Activated CD4-positive, alpha-beta memory T cell treated with anti-CD3 and anti-CD28 coated beads for 36 hours (primary cell): ENCODE results near the gene LETMD1. TPM values are rescaled to one million over a fixed set of nuclear protein-coding genes. Genes with fewer than 3 reads are reported as not detected.
A peak's percentile ranks its signal among the peaks of the same experiment; 100 is the strongest.
"Not testable (repeated sequence)": the region's sequence is repeated elsewhere in the genome, so short reads cannot be mapped to it uniquely, and the experiment has no call there.

Experiments used
- CTCF ChIA-PET: fragments of 350-600 bp; sonication (Branson Sonifier 250); formaldehyde crosslinking; loops from one replicate; lab custom pipeline; 2021; ENCODE audit warnings: antibody characterized with exemption, inconsistent platforms; lab: Charles Lee
- POLR2A ChIA-PET: fragments of 350-600 bp; sonication (Branson Sonifier 250); formaldehyde crosslinking; loops from one replicate; lab custom pipeline; 2021; ENCODE audit warnings: antibody characterized with exemption; lab: Charles Lee
- DNase-seq: peaks from one replicate; pipeline ENCODE4 v3.0.0-alpha.2; 2020
- H3K27ac Mint-ChIP-seq: one replicate; pipeline ENCODE4 v1.8.0; 2021; ENCODE audit warnings: mixed read lengths
- H3K27me3 Mint-ChIP-seq: one replicate; pipeline ENCODE4 v1.8.0; 2021; ENCODE audit warnings: mixed read lengths
- H3K36me3 Mint-ChIP-seq: one replicate; pipeline ENCODE4 v1.8.0; 2021; ENCODE audit warnings: mixed read lengths
- H3K4me1 Mint-ChIP-seq: one replicate; pipeline ENCODE4 v1.8.0; 2021; ENCODE audit warnings: low read depth, mixed read lengths
- H3K4me3 Mint-ChIP-seq: one replicate; pipeline ENCODE4 v1.8.0; 2021; ENCODE audit warnings: mild to moderate bottlenecking, mixed read lengths
- H3K9me3 Mint-ChIP-seq: one replicate; pipeline ENCODE4 v1.8.0; 2021; ENCODE audit warnings: mixed read lengths
- intact Hi-C: fragments of 100-400 bp; cut with micrococcal nuclease; formaldehyde crosslinking; loops from one replicate; pipeline ENCODE4 v1.15.1; 2023
- total RNA-seq, 2 experiments: library from RNA; stranded (reverse); gene quantifications; one replicate each; pipeline ENCODE4 v1.2.3, GENCODE V29; 2021

The LETMD1 gene
- total RNA-seq, 2 experiments from 2014 or later, result 79.8 to 84.0 TPM

GRCh38 chr12:51013441-51013840 lies 34.7 kb upstream of the LETMD1 start:
- Mint-ChIP-seq H3K27ac (peak overlapping the region; percentile 42), H3K27me3 (no peaks in the 10 kb centered on the region), H3K36me3 (peaks cover 4% of the 10 kb centered on the region), H3K4me1 (peaks cover 52% of the 10 kb centered on the region), H3K9me3 (no peaks in the 10 kb centered on the region), H3K4me3 (no peak overlapping the region)
- ChIA-PET CTCF (interaction anchor here (0.7 to 0.9 kb wide), 2 partner anchors 13 to 248 kb away, joined by 4 read pairs; partner anchors contain the start of gene SLC11A2), POLR2A (interaction anchor here (0.8 to 4.7 kb wide), 2 partner anchors 13 to 189 kb away, joined by 3 to 47 read pairs; partner anchors contain the start of gene SLC11A2)
- no peak for DNase-seq
- intact Hi-C loops, result no loop called here

DNA sequence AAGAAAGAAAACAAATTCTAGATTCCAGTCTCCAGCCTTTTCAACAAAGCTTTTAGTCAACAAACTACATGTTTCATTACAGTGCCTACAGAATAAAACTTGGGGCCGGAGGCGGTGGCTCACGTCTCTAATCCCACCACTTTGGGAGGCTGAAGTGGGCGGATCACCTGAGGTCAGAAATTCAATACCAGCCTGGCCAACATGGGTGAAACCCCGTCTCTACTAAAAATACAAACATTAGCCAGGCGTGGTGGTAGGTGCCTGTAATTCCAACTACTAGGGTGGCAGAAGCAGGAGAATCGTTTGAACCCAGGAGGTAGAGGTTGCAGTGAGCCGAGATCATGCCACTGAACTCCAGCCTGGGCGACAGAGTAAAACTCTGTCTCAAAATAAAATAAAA lies 33.7 kb upstream of the LETMD1 start:
- H3K27ac Mint-ChIP-seq, H3K36me3 Mint-ChIP-seq, CTCF ChIA-PET, DNase-seq, intact Hi-C loops, H3K4me3 Mint-ChIP-seq, H3K9me3 Mint-ChIP-seq, H3K27me3 Mint-ChIP-seq: not testable (repeated sequence)
- POLR2A ChIA-PET, result interaction anchor here (4.7 kb wide), 1 partner anchor 12 kb away, joined by 47 read pairs; the partner anchor contains the start of gene SLC11A2
- H3K4me1 Mint-ChIP-seq, result peaks cover 46% of the 10 kb centered on the region

DNA sequence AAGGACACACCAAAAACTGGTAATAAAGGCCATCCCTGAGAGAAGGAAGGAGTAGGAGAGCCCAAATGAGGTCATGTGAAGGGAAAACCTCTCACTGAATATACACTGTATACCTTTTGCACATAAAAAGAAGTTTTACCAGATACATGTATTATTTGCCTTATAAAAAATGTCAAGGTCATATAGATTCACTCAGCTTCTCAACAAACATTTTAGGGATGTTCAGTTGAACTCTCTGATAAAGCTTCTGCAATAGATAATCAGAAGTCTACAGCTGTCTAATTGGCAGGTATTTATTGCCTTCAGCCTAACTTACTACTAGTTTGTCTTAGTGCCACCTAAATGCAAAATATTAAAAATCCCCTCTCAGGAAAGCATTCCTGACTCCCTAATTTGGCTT lies 30.7 kb upstream of the LETMD1 start:
- intact Hi-C loops, result no loop called here
- H3K36me3 Mint-ChIP-seq, result peaks cover 2% of the 10 kb centered on the region
- no peaks in the 10 kb centered on the region for H3K9me3 Mint-ChIP-seq
- H3K27me3 Mint-ChIP-seq, result no peaks in the 10 kb centered on the region
- no peak for DNase-seq
- H3K4me3 Mint-ChIP-seq, result no peak overlapping the region
- H3K4me1 Mint-ChIP-seq, result peaks cover 47% of the 10 kb centered on the region
- POLR2A ChIA-PET, result no interaction called here
- H3K27ac Mint-ChIP-seq, result no peak overlapping the region
- CTCF ChIA-PET, result no interaction called here

GRCh38 chr12:51018956-51019355 lies 29.2 kb upstream of the LETMD1 start:
- no peak for DNase-seq
- ChIA-PET CTCF (no interaction called here), POLR2A (no interaction called here)
- Mint-ChIP-seq H3K27ac (no peak overlapping the region), H3K36me3 (peaks cover 6% of the 10 kb centered on the region), H3K4me3 (no peak overlapping the region), H3K9me3 (no peaks in the 10 kb centered on the region), H3K27me3 (no peaks in the 10 kb centered on the region), H3K4me1 (peaks cover 46% of the 10 kb centered on the region)
- intact Hi-C loops, result no loop called here

DNA sequence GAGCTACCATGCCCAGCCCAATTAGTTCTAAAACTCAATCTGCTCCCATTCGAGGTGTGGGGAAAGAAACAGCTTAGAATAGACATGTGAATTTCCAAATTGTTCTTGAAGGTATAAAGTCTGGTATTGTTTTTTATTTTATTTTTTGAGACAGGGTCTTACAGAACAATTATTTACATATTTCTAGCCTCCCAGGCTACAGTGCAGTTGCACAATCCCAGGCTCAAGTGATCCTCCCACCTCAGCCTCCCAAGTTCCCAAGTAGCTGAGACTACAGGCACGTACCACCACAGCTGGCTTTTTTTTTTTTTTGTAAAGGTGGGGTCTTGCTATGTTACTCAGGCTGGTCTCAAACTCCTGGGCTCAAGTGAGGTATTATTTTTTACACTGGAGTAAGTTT lies 28.2 kb upstream of the LETMD1 start:
- ChIA-PET POLR2A (no interaction called here), CTCF (interaction anchor here (0.6 kb wide), 1 partner anchor 253 kb away, joined by 3 read pairs; no protein-coding TSS in a partner anchor)
- Mint-ChIP-seq H3K27ac (no peak overlapping the region), H3K4me3 (no peak overlapping the region), H3K9me3 (no peaks in the 10 kb centered on the region), H3K4me1 (peaks cover 55% of the 10 kb centered on the region), H3K27me3 (no peaks in the 10 kb centered on the region), H3K36me3 (peaks cover 6% of the 10 kb centered on the region)
- intact Hi-C loops, result loop anchor here (10.0 kb wide), 2 partner anchors 515 to 1265 kb away; partner anchors contain the start of gene DIP2B
- no peak for DNase-seq

- intact Hi-C loops, result loop anchor here (10.0 kb wide), 2 partner anchors 516 to 1266 kb away; partner anchors contain the start of gene DIP2B
- Mint-ChIP-seq H3K36me3 (peaks cover 9% of the 10 kb centered on the region), H3K9me3 (no peaks in the 10 kb centered on the region), H3K27me3 (no peaks in the 10 kb centered on the region), H3K4me1 (peaks cover 53% of the 10 kb centered on the region), H3K27ac (no peak overlapping the region), H3K4me3 (no peak overlapping the region)
- DNase-seq, result no peak
- CTCF ChIA-PET, result no interaction called here
- POLR2A ChIA-PET, result no interaction called here
Observed at GRCh38 chr12:51020448-51021182, 27.5 kb upstream of the LETMD1 start.

DNA sequence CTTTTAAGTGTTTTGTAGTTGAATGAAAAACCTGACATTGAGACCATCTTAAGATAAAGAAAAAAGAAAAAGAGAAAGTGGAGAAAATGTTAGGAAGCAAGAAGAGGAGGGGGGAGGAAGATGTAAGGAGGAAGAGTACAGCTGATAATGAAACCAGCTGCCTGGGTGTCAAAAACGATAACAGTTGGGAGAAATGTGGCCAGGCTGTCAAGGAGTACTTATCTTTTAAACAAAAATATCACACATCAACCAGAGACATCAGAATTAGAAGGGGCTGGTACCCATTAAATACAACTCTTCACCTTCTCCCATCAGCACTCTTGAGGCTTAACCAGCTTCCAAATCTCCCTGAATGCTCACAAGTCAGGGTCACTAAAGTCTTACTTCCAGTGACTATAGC lies 26.4 kb upstream of the LETMD1 start:
- Mint-ChIP-seq H3K27me3 (no peaks in the 10 kb centered on the region), H3K27ac (peak overlapping the region; percentile 18), H3K4me1 (peaks cover 55% of the 10 kb centered on the region), H3K36me3 (peaks cover 11% of the 10 kb centered on the region), H3K9me3 (no peaks in the 10 kb centered on the region), H3K4me3 (peak overlapping the region; percentile 21)
- no peak for DNase-seq
- intact Hi-C loops, result loop anchor here (10.0 kb wide), 2 partner anchors 517 to 1267 kb away; partner anchors contain the start of gene DIP2B
- CTCF ChIA-PET, result interaction anchor here (0.9 to 1.3 kb wide), 4 partner anchors 9 to 256 kb away, joined by 3 to 7 read pairs (median 3); no protein-coding TSS in a partner anchor
- POLR2A ChIA-PET, result interaction anchor here (0.7 kb wide), 1 partner anchor 62 kb away, joined by 3 read pairs; the partner anchor contains the start of gene CSRNP2

DNA sequence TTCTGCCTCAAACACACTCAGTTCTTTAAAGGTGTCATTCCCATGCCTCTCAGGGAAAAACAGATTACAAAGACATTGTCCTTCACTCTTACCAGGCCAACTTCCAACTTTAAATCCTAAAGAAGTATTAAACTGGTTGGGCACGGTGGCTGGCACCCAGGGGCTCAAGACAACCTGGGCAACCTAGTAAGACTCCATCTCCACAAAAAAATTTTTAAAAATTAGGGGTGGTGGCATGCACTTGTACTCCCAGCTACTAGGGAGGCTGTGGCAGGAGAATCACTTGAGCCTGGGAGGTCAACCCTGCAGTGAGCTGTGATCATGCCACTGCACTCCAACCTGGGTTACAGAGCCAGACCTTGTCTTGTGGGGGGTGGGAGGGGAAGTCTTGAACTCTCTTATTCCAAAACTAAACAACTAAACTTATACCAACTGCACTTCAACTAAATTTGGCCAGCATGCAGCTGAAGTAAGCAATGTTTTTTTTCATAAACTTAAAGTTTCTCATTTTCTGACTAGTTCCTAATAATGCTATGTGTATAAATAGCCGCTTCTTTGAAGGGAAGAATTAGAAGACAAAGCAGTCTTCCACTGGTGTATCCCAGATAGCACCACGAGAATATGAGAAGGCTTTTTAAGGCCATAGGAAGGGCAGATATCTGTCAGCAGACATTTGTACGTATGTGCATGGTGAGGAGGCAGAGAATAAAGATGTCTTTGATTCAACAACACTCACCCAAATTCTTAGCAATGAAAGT lies 24.3 kb upstream of the LETMD1 start:
- intact Hi-C loops, result loop anchor here (1.0 to 10.0 kb wide), 5 partner anchors 14 to 1269 kb away; partner anchors contain the start of genes DAZAP2 and DIP2B
- peak overlapping the region; percentile 95 for H3K4me3 Mint-ChIP-seq
- DNase-seq, result no peak
- ChIA-PET POLR2A (interaction anchor here (1.0 to 5.8 kb wide), 7 partner anchors 11 to 259 kb away, joined by 3 to 47 read pairs (median 5); partner anchors contain the start of genes ATF1 and CSRNP2), CTCF (interaction anchor here (1.1 to 3.3 kb wide), 3 partner anchors 15 to 259 kb away, joined by 3 to 17 read pairs (median 7); no protein-coding TSS in a partner anchor)
- H3K36me3 Mint-ChIP-seq, result peaks cover 11% of the 10 kb centered on the region
- H3K27me3 Mint-ChIP-seq, result peaks cover 2% of the 10 kb centered on the region
- peaks cover 63% of the 10 kb centered on the region for H3K4me1 Mint-ChIP-seq
- H3K9me3 Mint-ChIP-seq, result no peaks in the 10 kb centered on the region
- peak overlapping the region; percentile 99 for H3K27ac Mint-ChIP-seq

- H3K9me3 Mint-ChIP-seq, result no peaks in the 10 kb centered on the region
- intact Hi-C loops, result loop anchor here (1.0 to 10.0 kb wide), 6 partner anchors 93 to 1271 kb away; partner anchors contain the start of genes ATF1, BIN2, DAZAP2 and DIP2B
- peak overlapping the region; percentile 95 for H3K4me3 Mint-ChIP-seq
- CTCF ChIA-PET, result interaction anchor here (0.9 to 5.0 kb wide), 9 partner anchors 15 to 260 kb away, joined by 4 to 52 read pairs (median 6); partner anchors contain the start of genes ATF1 and LETMD1
- POLR2A ChIA-PET, result interaction anchor here (0.6 to 5.8 kb wide), 12 partner anchors 13 to 301 kb away, joined by 3 to 47 read pairs (median 4); partner anchors contain the start of genes ATF1, DAZAP2 and TFCP2
- peaks cover 4% of the 10 kb centered on the region for H3K27me3 Mint-ChIP-seq
- H3K4me1 Mint-ChIP-seq, result peaks cover 54% of the 10 kb centered on the region
- DNase-seq, result no peak
- H3K36me3 Mint-ChIP-seq, result peaks cover 11% of the 10 kb centered on the region
- peak overlapping the region; percentile 99 for H3K27ac Mint-ChIP-seq
Observed at GRCh38 chr12:51025338-51025835, 22.7 kb upstream of the LETMD1 start.

DNA sequence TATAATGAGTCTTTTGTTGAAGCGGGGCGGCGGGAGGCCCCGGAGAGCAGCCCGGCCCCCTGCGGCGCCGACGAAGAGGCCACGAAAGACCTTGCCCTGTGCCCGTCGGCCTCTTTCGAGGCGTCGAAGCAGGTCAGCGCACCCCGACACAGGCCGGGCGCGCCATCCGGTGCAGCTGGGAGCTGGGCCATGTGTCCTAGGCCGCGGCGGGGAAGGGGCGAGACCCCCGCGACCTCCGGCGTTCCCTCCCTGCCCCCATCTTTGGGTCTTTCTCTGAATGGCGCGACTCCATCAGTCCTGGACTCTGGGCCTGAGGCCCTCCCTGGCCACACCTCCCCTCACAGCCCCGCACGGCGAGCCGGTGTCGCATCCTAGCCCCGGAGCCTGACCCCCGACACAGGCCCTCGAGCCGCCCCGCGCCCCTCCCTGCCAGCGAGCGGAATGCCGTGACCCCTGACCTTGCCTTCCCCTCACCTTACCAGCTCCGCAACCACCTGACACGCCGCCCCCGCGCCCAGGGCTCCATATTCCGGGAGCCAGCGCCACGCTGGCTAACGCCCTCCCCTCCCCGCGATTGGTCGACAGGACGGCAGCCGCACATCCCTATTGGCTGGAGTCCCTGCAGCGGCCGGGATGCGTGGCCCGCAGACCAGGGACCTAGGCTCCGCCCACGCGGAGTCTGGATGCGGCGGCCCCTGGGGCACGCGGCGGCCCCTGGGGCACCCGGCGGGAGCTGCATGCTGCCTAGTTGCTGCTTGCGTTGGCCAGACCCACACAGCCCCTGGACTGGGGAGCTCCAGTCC lies 22.1 kb upstream of the LETMD1 start, which contains the start of gene SLC11A2:
Gene SLC11A2, minus strand, starts transcription at position 549 of the 803 bp plus-strand sequence. CDS start 15,656 bp downstream, outside the sequence.
- H3K27ac Mint-ChIP-seq, result peak within 1 kb of the TSS; percentile 99
- POLR2A ChIA-PET, result interaction anchor here (0.6 to 5.8 kb wide), 22 partner anchors 14 to 301 kb away, joined by 3 to 47 read pairs (median 3); partner anchors contain the start of genes ATF1, CSRNP2, DAZAP2 and LETMD1
- DNase-seq, result peak; percentile 97
- peak within 1 kb of the TSS; percentile 95 for H3K4me3 Mint-ChIP-seq
- no peaks in the 10 kb centered on the region for H3K9me3 Mint-ChIP-seq
- peaks cover 4% of the 10 kb centered on the region for H3K27me3 Mint-ChIP-seq
- intact Hi-C loops, result loop anchor here (1.0 to 10.0 kb wide), 8 partner anchors 22 to 1271 kb away; partner anchors contain the start of genes ATF1, BIN2, CSRNP2 and DAZAP2
- CTCF ChIA-PET, result interaction anchor here (0.7 to 5.0 kb wide), 13 partner anchors 13 to 315 kb away, joined by 3 to 52 read pairs (median 5); partner anchors contain the start of genes ATF1 and LETMD1
- peaks cover 9% of the 10 kb centered on the region for H3K36me3 Mint-ChIP-seq
- peaks cover 48% of the 10 kb centered on the region for H3K4me1 Mint-ChIP-seq
